Measurements from ENCODE around the gene ADARB2.

GRCh38 chr10:1650542-1651269 lies 86.6 kb downstream of the ADARB2 start:
- no peak for TF ChIP-seq EP300 (IDR thresholded peaks at IDR 0.05; ENCODE audit: low read depth)
- TF ChIP-seq POLR2A (IDR thresholded peaks at IDR 0.05): no peak
